Testis (tissue), 2 donors: ENCODE results near the gene ZC3H18.

ENCODE experiments used
- CTCF ChIP-seq, 3 experiments: fragments of 450-650 bp in 2 of 3; fragments of 200-600 bp in 1 of 3; sonication (generic) in 1 of 3; IDR thresholded peaks; one replicate each; pipeline ENCODE4 v1.5.1; 2016 to 2019; ENCODE audit warnings: antibody characterized with exemption in 3 of 3, mild to moderate bottlenecking in 2 of 3, moderate library complexity in 1 of 3
- POLR2A ChIP-seq: fragments of 450-650 bp; IDR thresholded peaks from one replicate; pipeline ENCODE4 v1.6.1; 2017; ENCODE audit warnings: antibody characterized with exemption, mild to moderate bottlenecking, moderate library complexity

GRCh38 chr16:88530858-88531203, 39.4 kb upstream of the ZC3H18 start:
- TF ChIP-seq CTCF (IDR thresholded peaks at IDR 0.05) (no peak), POLR2A (no peak)
